22Rv1 (cell line): ENCODE measurements around the gene PCDH8.

Experiments
- H3K27ac ChIP-seq: fragments of 450-650 bp; 2 replicates; pipeline ENCODE4 v1.5.1; 2017
- CTCF ChIP-seq: fragments of 450-650 bp; IDR thresholded peaks from 2 replicates; pipeline ENCODE4 v1.5.1; 2017; ENCODE audit warnings: mild to moderate bottlenecking
- ZFX ChIP-seq: fragments of 450-650 bp; IDR thresholded peaks from 2 replicates; pipeline ENCODE4 v1.6.1; 2017; ENCODE audit warnings: antibody characterized with exemption, borderline replicate concordance

PCDH8 gene

GRCh38 chr13:52848455-52849195 is at the start of gene PCDH8:
Gene PCDH8 (minus strand): TSS chr13:52848640. CDS start chr13:52848436, 204 bp downstream.
- H3K27ac ChIP-seq, result no peak within 1 kb of the TSS
- TF ChIP-seq ZFX, result no peak
- TF ChIP-seq CTCF, result peak; percentile 27

- no peak overlapping the region for H3K27ac ChIP-seq
- TF ChIP-seq ZFX (no peak), CTCF (peak; percentile 77)
Observed at GRCh38 chr13:52896827-52897659, 48.6 kb upstream of the PCDH8 start.

- TF ChIP-seq ZFX, result no peak
- TF ChIP-seq CTCF, result no peak
- no peak overlapping the region for H3K27ac ChIP-seq
Observed at GRCh38 chr13:52894413-52894812, 46.0 kb upstream of the PCDH8 start.

- H3K27ac ChIP-seq, result no peak overlapping the region
Observed at GRCh38 chr13:52892925-52893324, 44.5 kb upstream of the PCDH8 start.

GRCh38 chr13:52891706-52892105 is 43.3 kb upstream of the PCDH8 start:
- TF ChIP-seq CTCF (no peak), ZFX (no peak)

More at GRCh38 chr13:52892925-52893324, 44.5 kb upstream of the PCDH8 start:
- TF ChIP-seq ZFX (no peak), CTCF (no peak)

GRCh38 chr13:52887165-52887564 is 38.7 kb upstream of the PCDH8 start:
- no peak overlapping the region for H3K27ac ChIP-seq

More at GRCh38 chr13:52891706-52892105, 43.3 kb upstream of the PCDH8 start:
- no peak overlapping the region for H3K27ac ChIP-seq

More at GRCh38 chr13:52887165-52887564, 38.7 kb upstream of the PCDH8 start:
- TF ChIP-seq ZFX, result no peak
- TF ChIP-seq CTCF, result no peak
